T-cell (primary cell): Measurements from ENCODE around the gene XXYLT1. TPM values are rescaled to one million over a fixed set of nuclear protein-coding genes. Genes with fewer than 3 reads are reported as not detected.

Experiments used
- ATAC-seq, 4 experiments: fragments of 200-7000 bp in 3 of 4; fragments of 150-1000 bp in 1 of 4; cut with Tn5 transposase; replicated peaks in 1 of 4; 1 replicate in 3 of 4; 2 replicates in 1 of 4; pipeline ENCODE4 v1.10.0; 2021; ENCODE audit warnings: moderate library complexity in 3 of 4, mild to moderate bottlenecking in 2 of 4, moderate number of reproducible peaks in 1 of 4
- CTCF ChIA-PET, 2 donors: fragments of 300-600 bp; sonication (Branson Sonifier 250); formaldehyde crosslinking; loops; one replicate each; lab custom pipeline; 2022; ENCODE audit warnings: antibody characterized with exemption in 2 of 2; lab: Charles Lee
- POLR2A ChIA-PET, 2 donors: fragments of 300-600 bp; sonication (Branson Sonifier 250); formaldehyde crosslinking; loops; one replicate each; lab custom pipeline; 2022; ENCODE audit warnings: antibody characterized with exemption in 2 of 2; lab: Charles Lee
- DNase-seq, 35 experiments: peaks; one replicate each; pipeline versions ENCODE4 v3.0.0 to v3.0.0-alpha.2; 2013 to 2023
- H3K27ac ChIP-seq: one replicate; pipeline ENCODE4 v1.5.1; 2013; ENCODE audit warnings: low read length
- H3K27me3 ChIP-seq, 2 experiments: replicated peaks in 1 of 2; 1 replicate in 1 of 2; 2 replicates in 1 of 2; pipeline versions ENCODE4 v1.6.1 to v1.7.0; 2013; ENCODE audit warnings: low read length in 1 of 2, mixed read lengths in 1 of 2; ENCODE audit not compliant: control insufficient read depth in 2 of 2, insufficient read depth in 2 of 2; ENCODE audit errors: extremely low read depth in 1 of 2
- H3K36me3 ChIP-seq, 2 donors: 1 replicate in 1 of 2; 2 replicates in 1 of 2; pipeline versions ENCODE4 v1.6.1 to v1.7.0; 2013; ENCODE audit warnings: low read length in 1 of 2; ENCODE audit not compliant: control insufficient read depth in 2 of 2, insufficient read depth in 1 of 2; ENCODE audit errors: extremely low read depth in 1 of 2
- H3K4me1 ChIP-seq, 2 experiments: 1 replicate in 1 of 2; 2 replicates in 1 of 2; pipeline versions ENCODE4 v1.6.1 to v1.7.0; 2013; ENCODE audit warnings: low read length in 2 of 2, mixed read lengths in 1 of 2; ENCODE audit not compliant: insufficient read depth in 2 of 2, control insufficient read depth in 1 of 2; ENCODE audit errors: extremely low read depth in 1 of 2
- H3K4me3 ChIP-seq, 2 donors: 1 replicate in 1 of 2; 2 replicates in 1 of 2; pipeline versions ENCODE4 v1.5.1 to v1.7.0; 2013; ENCODE audit warnings: mild to moderate bottlenecking in 2 of 2, low read length in 1 of 2, moderate library complexity in 1 of 2; ENCODE audit not compliant: control insufficient read depth in 1 of 2; ENCODE audit errors: extremely low read depth in 1 of 2
- H3K9me3 ChIP-seq: 2 replicates; pipeline ENCODE4 v1.7.0; 2013
- H3K27ac Mint-ChIP-seq, 2 donors: one replicate each; pipeline ENCODE4 v1.8.0; 2020 to 2021; ENCODE audit warnings: mild to moderate bottlenecking in 2 of 2, mixed read lengths in 2 of 2
- H3K27me3 Mint-ChIP-seq, 2 donors: one replicate each; pipeline ENCODE4 v1.8.0; 2021 to 2022; ENCODE audit warnings: mixed read lengths in 2 of 2
- H3K36me3 Mint-ChIP-seq: one replicate; pipeline ENCODE4 v1.8.0; 2021; ENCODE audit warnings: mixed read lengths
- H3K4me1 Mint-ChIP-seq, 3 donors: one replicate each; pipeline ENCODE4 v1.8.0; 2020 to 2022; ENCODE audit warnings: mixed read lengths in 3 of 3, mild to moderate bottlenecking in 1 of 3
- H3K4me3 Mint-ChIP-seq, 3 donors: one replicate each; pipeline ENCODE4 v1.8.0; 2020 to 2022; ENCODE audit warnings: mild to moderate bottlenecking in 3 of 3, mixed read lengths in 3 of 3, moderate library complexity in 3 of 3
- H3K9me3 Mint-ChIP-seq, 3 donors: one replicate each; pipeline ENCODE4 v1.8.0; 2020 to 2022; ENCODE audit warnings: mixed read lengths in 3 of 3
- WGBS: methylation state at CpG from one replicate; pipeline ENCODE4 v1.1.5; 2013; ENCODE audit warnings: missing lambda C conversion rate; ENCODE audit not compliant: insufficient coverage; 5-methylcytosine and 5-hydroxymethylcytosine counted together
- total RNA-seq, 35 experiments: library from RNA in 6 of 35; stranded (reverse) in 6 of 35; fragments of 120-200 nt in 1 of 35; gene quantifications; one replicate each; pipeline versions ENCODE4 v1.2.1 to v1.2.4 and lab custom pipeline; 2013 to 2026

The XXYLT1 gene
- total RNA-seq, 5 donors from 2014 or later (not counting 1 experiment from before 2014, with no cell fraction given): 4.6 to 9.1 (median 5.7) TPM

- H3K27ac ChIP-seq: no peak overlapping the region
- ATAC-seq (no peak), DNase-seq (no peak)
- CTCF ChIA-PET: interaction anchor here in 1 of 2 donors (0.6 to 2.4 kb wide), 2 partner anchors 125 to 416 kb away, joined by 6 read pairs; no protein-coding TSS in a partner anchor
- H3K9me3 ChIP-seq: no peaks in the 10 kb centered on the region
- peaks cover 0 to 3% of the 10 kb centered on the region in 2 experiments for H3K4me1 ChIP-seq
- Mint-ChIP-seq H3K27me3 (no peaks in the 10 kb centered on the region), H3K9me3 (no peaks in the 10 kb centered on the region), H3K4me3 (no peak overlapping the region), H3K36me3 (peaks cover 7% of the 10 kb centered on the region), H3K27ac (no peak overlapping the region), H3K4me1 (peaks cover 0 to 20% (median 5%) of the 10 kb centered on the region in 3 donors)
- 94% methylated on average over 7 of the region's 16 CpGs for WGBS
- POLR2A ChIA-PET: interaction anchor here in 1 of 2 donors (0.6 kb wide), 1 partner anchor 88 kb away, joined by 5 read pairs; no protein-coding TSS in a partner anchor
- no peaks in the 10 kb centered on the region for H3K36me3 ChIP-seq
- H3K27me3 ChIP-seq: no peaks in the 10 kb centered on the region
- H3K4me3 ChIP-seq: no peak overlapping the region
Measured at GRCh38 chr3:195098741-195099525, 172.0 kb downstream of the XXYLT1 start.

- Histone ChIP-seq H3K27me3 (no peaks in the 10 kb centered on the region), H3K4me3 (no peak overlapping the region), H3K4me1 (peaks cover 0 to 3% of the 10 kb centered on the region in 2 experiments), H3K27ac (no peak overlapping the region), H3K36me3 (no peaks in the 10 kb centered on the region), H3K9me3 (no peaks in the 10 kb centered on the region)
- Mint-ChIP-seq H3K4me3 (no peak overlapping the region), H3K36me3 (peaks cover 7% of the 10 kb centered on the region), H3K27ac (no peak overlapping the region), H3K27me3 (no peaks in the 10 kb centered on the region), H3K9me3 (no peaks in the 10 kb centered on the region), H3K4me1 (peaks cover 0 to 20% (median 5%) of the 10 kb centered on the region in 3 donors)
- DNase-seq (no peak), ATAC-seq (no peak)
- ChIA-PET CTCF (no interaction called here), POLR2A (interaction anchor here in 1 of 2 donors (0.6 kb wide), 1 partner anchor 1828 kb away, joined by 5 read pairs; no protein-coding TSS in a partner anchor)
- 86% methylated on average over 16 of the region's 22 CpGs for WGBS
Measured at GRCh38 chr3:195097331-195098255, 173.4 kb downstream of the XXYLT1 start.

GRCh38 chr3:195096484-195097330 is 174.3 kb downstream of the XXYLT1 start:
- peaks cover 0 to 20% (median 5%) of the 10 kb centered on the region in 3 donors for H3K4me1 Mint-ChIP-seq
- peaks cover 7% of the 10 kb centered on the region for H3K36me3 Mint-ChIP-seq
- Histone ChIP-seq H3K4me3 (no peak overlapping the region), H3K27ac (no peak overlapping the region), H3K9me3 (no peaks in the 10 kb centered on the region), H3K36me3 (no peaks in the 10 kb centered on the region), H3K27me3 (no peaks in the 10 kb centered on the region), H3K4me1 (peaks cover 0 to 3% of the 10 kb centered on the region in 2 experiments)
- POLR2A ChIA-PET: interaction anchor here in 1 of 2 donors (0.6 kb wide), 1 partner anchor 1827 kb away, joined by 5 read pairs; no protein-coding TSS in a partner anchor
- H3K4me3 Mint-ChIP-seq: no peak overlapping the region
- ATAC-seq (no peak), DNase-seq (no peak)
- H3K27ac Mint-ChIP-seq: no peak overlapping the region
- no peaks in the 10 kb centered on the region for H3K27me3 Mint-ChIP-seq
- H3K9me3 Mint-ChIP-seq: no peaks in the 10 kb centered on the region
- WGBS: 94% methylated on average over 9 of the region's 13 CpGs
- CTCF ChIA-PET: no interaction called here

GRCh38 chr3:195096053-195096452 is 174.9 kb downstream of the XXYLT1 start:
- CTCF ChIA-PET: no interaction called here
- ATAC-seq: no peak
- H3K4me3 Mint-ChIP-seq: no peak overlapping the region
- peaks cover 0 to 15% (median 2%) of the 10 kb centered on the region in 3 donors for H3K4me1 Mint-ChIP-seq
- Histone ChIP-seq H3K9me3 (no peaks in the 10 kb centered on the region), H3K4me1 (peaks cover 0 to 3% of the 10 kb centered on the region in 2 experiments), H3K36me3 (no peaks in the 10 kb centered on the region), H3K27me3 (no peaks in the 10 kb centered on the region), H3K27ac (no peak overlapping the region), H3K4me3 (no peak overlapping the region)
- no peak overlapping the region for H3K27ac Mint-ChIP-seq
- WGBS: 92% methylated on average over 7 of the region's 11 CpGs
- H3K9me3 Mint-ChIP-seq: no peaks in the 10 kb centered on the region
- POLR2A ChIA-PET: no interaction called here
- DNase-seq: no peak
- peaks cover 7% of the 10 kb centered on the region for H3K36me3 Mint-ChIP-seq
- H3K27me3 Mint-ChIP-seq: no peaks in the 10 kb centered on the region

GRCh38 chr3:195095704-195096036 is 175.3 kb downstream of the XXYLT1 start:
- Histone ChIP-seq H3K27me3 (no peaks in the 10 kb centered on the region), H3K36me3 (no peaks in the 10 kb centered on the region), H3K4me3 (no peak overlapping the region), H3K4me1 (peaks cover 0 to 3% of the 10 kb centered on the region in 2 experiments), H3K9me3 (no peaks in the 10 kb centered on the region), H3K27ac (no peak overlapping the region)
- H3K4me3 Mint-ChIP-seq: no peak overlapping the region
- ATAC-seq: no peak
- DNase-seq: no peak
- H3K27me3 Mint-ChIP-seq: no peaks in the 10 kb centered on the region
- CTCF ChIA-PET: no interaction called here
- H3K27ac Mint-ChIP-seq: no peak overlapping the region
- H3K4me1 Mint-ChIP-seq: peaks cover 0 to 13% (median 1%) of the 10 kb centered on the region in 3 donors
- WGBS: 93% methylated on average over 3 of the region's 7 CpGs
- no peaks in the 10 kb centered on the region for H3K9me3 Mint-ChIP-seq
- POLR2A ChIA-PET: no interaction called here
- peaks cover 7% of the 10 kb centered on the region for H3K36me3 Mint-ChIP-seq
